B cell (primary cell): Measurements from ENCODE around the gene C1R. TPM values are rescaled to one million over a fixed set of nuclear protein-coding genes. Genes with fewer than 3 reads are reported as not detected.

ENCODE experiments used
- ATAC-seq: fragments of 200-7000 bp; cut with Tn5 transposase; one replicate; pipeline ENCODE4 v1.10.0; 2021; ENCODE audit warnings: low read depth, mild to moderate bottlenecking, moderate number of reproducible peaks, moderate library complexity
- CTCF ChIA-PET: fragments of 350-600 bp; sonication (Branson Sonifier 250); formaldehyde crosslinking; loops from one replicate; lab custom pipeline; 2021; ENCODE audit warnings: antibody characterized with exemption, inconsistent platforms; lab: Charles Lee
- POLR2A ChIA-PET: fragments of 350-600 bp; sonication (Branson Sonifier 250); formaldehyde crosslinking; loops from one replicate; lab custom pipeline; 2021; ENCODE audit warnings: antibody characterized with exemption; lab: Charles Lee
- DNase-seq: peaks from one replicate; pipeline ENCODE4 v3.0.0; 2013
- H2AFZ ChIP-seq: 2 replicates; pipeline ENCODE4 v1.6.1; 2012; ENCODE audit warnings: mild to moderate bottlenecking, low read depth, low read length; ENCODE audit not compliant: insufficient read depth, poor library complexity, severe bottlenecking
- H3K27ac ChIP-seq, 2 donors: 1 replicate in 1 of 2; 2 replicates in 1 of 2; pipeline ENCODE4 v1.5.1; 2012 to 2013; ENCODE audit warnings: low read length in 2 of 2, mild to moderate bottlenecking in 2 of 2, moderate library complexity in 1 of 2
- H3K27me3 ChIP-seq, 4 experiments: fragments of 200-600 bp in 1 of 4; sonication (generic) in 1 of 4; replicated peaks in 1 of 4; 1 replicate in 2 of 4; 2 replicates in 2 of 4; pipeline versions ENCODE4 v1.6.1 to v1.7.0; 2013 to 2016; ENCODE audit warnings: low read length in 3 of 4, mild to moderate bottlenecking in 2 of 4, mixed read lengths in 1 of 4, moderate library complexity in 1 of 4; ENCODE audit not compliant: insufficient read depth in 4 of 4, control insufficient read depth in 3 of 4; ENCODE audit errors: control extremely low read depth in 1 of 4
- H3K36me3 ChIP-seq, 2 experiments: replicated peaks in 1 of 2; 1 replicate in 1 of 2; 2 replicates in 1 of 2; pipeline versions ENCODE4 v1.6.1 to v1.7.1; 2013; ENCODE audit warnings: low read length in 1 of 2; ENCODE audit not compliant: insufficient read depth in 2 of 2, control insufficient read depth in 1 of 2; ENCODE audit errors: control extremely low read depth in 1 of 2, extremely low read depth in 1 of 2
- H3K4me1 ChIP-seq, 2 donors: fragments of 200-600 bp in 1 of 2; sonication (generic) in 1 of 2; 1 replicate in 1 of 2; 2 replicates in 1 of 2; pipeline versions ENCODE4 v1.5.1 to v1.6.1; 2013 to 2017; ENCODE audit warnings: low read length in 2 of 2; ENCODE audit not compliant: control insufficient read depth in 2 of 2, insufficient read depth in 2 of 2
- H3K4me2 ChIP-seq: replicated peaks from 2 replicates; pipeline ENCODE3; 2012; ENCODE audit warnings: mild to moderate bottlenecking, low read depth, low read length; ENCODE audit not compliant: poor library complexity, severe bottlenecking
- H3K4me3 ChIP-seq, 5 experiments: fragments of 200-600 bp in 1 of 5; sonication (generic) in 1 of 5; 1 replicate in 3 of 5; 2 replicates in 2 of 5; pipeline versions ENCODE4 v1.5.1 to v1.7.0; 2011 to 2016; ENCODE audit warnings: low read length in 4 of 5, mild to moderate bottlenecking in 4 of 5, low read depth in 2 of 5, control low read depth in 1 of 5, moderate library complexity in 1 of 5; ENCODE audit not compliant: insufficient read depth in 1 of 5; ENCODE audit errors: control extremely low read depth in 1 of 5, extremely low read depth in 1 of 5
- H3K79me2 ChIP-seq: fragments of 200-600 bp; sonication (generic); one replicate; pipeline ENCODE4 v1.6.0; 2016; ENCODE audit warnings: low read length; ENCODE audit not compliant: control insufficient read depth, insufficient read depth
- H3K9ac ChIP-seq: fragments of 200-600 bp; sonication (generic); 2 replicates; pipeline ENCODE4 v1.6.1; 2017; ENCODE audit warnings: mild to moderate bottlenecking, low read length, moderate library complexity
- H3K9me3 ChIP-seq, 3 donors: one replicate each; pipeline versions ENCODE4 v1.6.1 to v1.7.1; 2013; ENCODE audit warnings: low read length in 2 of 3; ENCODE audit not compliant: control insufficient read depth in 2 of 3, insufficient read depth in 1 of 3; ENCODE audit errors: control extremely low read depth in 1 of 3
- H4K20me1 ChIP-seq: 2 replicates; pipeline ENCODE4 v1.6.0; 2012; ENCODE audit warnings: mild to moderate bottlenecking, low read length; ENCODE audit not compliant: insufficient read depth, control insufficient read depth, poor library complexity, severe bottlenecking
- H3K27ac Mint-ChIP-seq: one replicate; pipeline ENCODE4 v1.8.0; 2021; ENCODE audit warnings: mixed read lengths
- H3K27me3 Mint-ChIP-seq: one replicate; pipeline ENCODE4 v1.8.0; 2021; ENCODE audit warnings: mixed read lengths
- H3K4me1 Mint-ChIP-seq: one replicate; pipeline ENCODE4 v1.8.0; 2021; ENCODE audit warnings: mixed read lengths
- H3K4me3 Mint-ChIP-seq: one replicate; pipeline ENCODE4 v1.8.0; 2021; ENCODE audit warnings: mixed read lengths
- H3K9me3 Mint-ChIP-seq: one replicate; pipeline ENCODE4 v1.8.0; 2022; ENCODE audit warnings: mixed read lengths; ENCODE audit not compliant: insufficient read depth
- CTCF ChIP-seq: fragments of 200-600 bp; IDR thresholded peaks from one replicate; pipeline ENCODE4 v1.8.0; 2022; ENCODE audit warnings: antibody characterized with exemption, mild to moderate bottlenecking
- EZH2 ChIP-seq: IDR thresholded peaks from 2 replicates; pipeline ENCODE4 v1.6.1; 2012; ENCODE audit warnings: borderline replicate concordance, low read depth, mild to moderate bottlenecking, moderate library complexity, low read length; ENCODE audit not compliant: insufficient read depth, poor library complexity, severe bottlenecking
- WGBS: methylation state at CpG from one replicate; pipeline ENCODE4 v1.1.5; 2013; ENCODE audit warnings: missing lambda C conversion rate; ENCODE audit not compliant: insufficient coverage; 5-methylcytosine and 5-hydroxymethylcytosine counted together
- intact Hi-C: fragments of 100-400 bp; cut with micrococcal nuclease; formaldehyde crosslinking; loops from one replicate; pipeline ENCODE4 v1.10.0; 2022
- polyA plus RNA-seq: library from polyadenylated mRNA; depleted of rRNA; stranded (reverse); fragments of >200 nt; gene quantifications from 2 replicates; pipeline ENCODE4 v1.2.3, GENCODE V29; 2012
- small RNA-seq: library from RNA; depleted of rRNA; stranded (forward); fragments of <200 nt; gene quantifications from one replicate; pipeline ENCODE3, GENCODE V24; 2012; ENCODE audit warnings: low replicate concordance, low read depth; ENCODE audit not compliant: insufficient read length
- total RNA-seq, 2 donors: library from RNA; stranded (reverse); fragments of 120-200 nt in 1 of 2; gene quantifications; 1 replicate in 1 of 2; 2 replicates in 1 of 2; pipeline versions ENCODE4 v1.2.3 to v1.2.4, GENCODE V29; 2013 to 2022

The C1R gene
- total and polyA plus RNA-seq, 2 donors (not counting 1 experiment from before 2014, with no cell fraction given), result 1.5 to 2.0 TPM

GRCh38 chr12:7032990-7033389 is 59.3 kb downstream of the C1R start:
- H3K27ac ChIP-seq, result no peak overlapping the region
- no peak overlapping the region for H3K9ac ChIP-seq
- H3K4me3 ChIP-seq, result no peak overlapping the region
- H2AFZ ChIP-seq, result no peak overlapping the region
- H3K4me1 ChIP-seq, result no peaks in the 10 kb centered on the region
- intact Hi-C loops, result no loop called here
- no peak overlapping the region for H3K4me3 Mint-ChIP-seq
- H3K27ac Mint-ChIP-seq, result no peak overlapping the region
- no peaks in the 10 kb centered on the region for H3K4me1 Mint-ChIP-seq
- H3K9me3 ChIP-seq, result no peaks in the 10 kb centered on the region
- no peaks in the 10 kb centered on the region for H4K20me1 ChIP-seq
- peaks cover 0 to 4% (median 0%) of the 10 kb centered on the region in 4 experiments for H3K27me3 ChIP-seq
- no peaks in the 10 kb centered on the region for H3K79me2 ChIP-seq
- no peak for TF ChIP-seq EZH2
- TF ChIP-seq CTCF, result no peak
- no peak for ATAC-seq
- WGBS, result 100% methylated on average over 2 of the region's 2 CpGs
- H3K9me3 Mint-ChIP-seq, result no peaks in the 10 kb centered on the region
- H3K4me2 ChIP-seq, result no peak overlapping the region
- CTCF ChIA-PET, result interaction anchor here (0.6 to 1.3 kb wide), 2 partner anchors 11 to 19 kb away, joined by 3 to 5 read pairs; no protein-coding TSS in a partner anchor
- H3K36me3 ChIP-seq, result no peaks in the 10 kb centered on the region
- peaks cover 4% of the 10 kb centered on the region for H3K27me3 Mint-ChIP-seq
- DNase-seq, result no peak
- POLR2A ChIA-PET, result no interaction called here

GRCh38 chr12:7031306-7031705 is 60.9 kb downstream of the C1R start:
- ATAC-seq, result no peak
- ChIA-PET POLR2A (no interaction called here), CTCF (no interaction called here)
- H3K4me3 Mint-ChIP-seq, result no peak overlapping the region
- Histone ChIP-seq H3K9me3 (no peaks in the 10 kb centered on the region), H3K36me3 (no peaks in the 10 kb centered on the region), H3K4me2 (no peak overlapping the region), H3K79me2 (no peaks in the 10 kb centered on the region), H3K9ac (no peak overlapping the region), H2AFZ (no peak overlapping the region), H4K20me1 (no peaks in the 10 kb centered on the region), H3K4me1 (no peaks in the 10 kb centered on the region), H3K27ac (no peak overlapping the region), H3K4me3 (no peak overlapping the region), H3K27me3 (peaks cover 0 to 4% (median 0%) of the 10 kb centered on the region in 4 experiments)
- no peaks in the 10 kb centered on the region for H3K4me1 Mint-ChIP-seq
- H3K9me3 Mint-ChIP-seq, result no peaks in the 10 kb centered on the region
- DNase-seq, result no peak
- 85% methylated on average over 6 of the region's 6 CpGs for WGBS
- intact Hi-C loops, result no loop called here
- TF ChIP-seq EZH2, result no peak
- TF ChIP-seq CTCF, result no peak
- H3K27ac Mint-ChIP-seq, result no peak overlapping the region
- H3K27me3 Mint-ChIP-seq, result peaks cover 4% of the 10 kb centered on the region

Small RNA genes within 50 kb of the gene (small RNA-seq; reads per million reads assigned to genes)
- gene AC006512.1, result not detected
- not detected for gene RNU6-485P

Other genes starting within 250 kb of the C1R start
- 1.6 and 1.8 TPM in 2 replicates for gene CDCA3, start 241.2 kb downstream of the C1R start, total RNA-seq
- gene CDCA3, start 241.2 kb downstream of the C1R start, polyA plus RNA-seq, result 2.0 and 2.3 TPM in 2 replicates
- gene USP5, start 240.3 kb downstream of the C1R start, total RNA-seq, result 56.8 and 59.7 TPM in 2 replicates
- gene USP5, start 240.3 kb downstream of the C1R start, polyA plus RNA-seq, result 35.1 and 35.5 TPM in 2 replicates
- 178 and 181 TPM in 2 replicates for gene TPI1, start 224.9 kb downstream of the C1R start, total RNA-seq
- 107 and 187 TPM in 2 replicates for gene TPI1, start 224.9 kb downstream of the C1R start, polyA plus RNA-seq
- gene SPSB2, start 219.1 kb downstream of the C1R start, total RNA-seq, result 13.5 and 16.0 TPM in 2 replicates
- gene SPSB2, start 219.1 kb downstream of the C1R start, polyA plus RNA-seq, result 6.4 and 9.4 TPM in 2 replicates
- 14.4 and 15.5 TPM in 2 replicates for gene LRRC23, start 187.6 kb downstream of the C1R start, total RNA-seq
- gene LRRC23, start 187.6 kb downstream of the C1R start, polyA plus RNA-seq, result 5.3 and 7.0 TPM in 2 replicates
- 55.3 and 59.7 TPM in 2 replicates for gene ENO2, start 177.9 kb downstream of the C1R start, total RNA-seq
- 32.9 and 42.5 TPM in 2 replicates for gene ENO2, start 177.9 kb downstream of the C1R start, polyA plus RNA-seq
- 49.5 and 50.8 TPM in 2 replicates for gene ATN1, start 164.5 kb downstream of the C1R start, total RNA-seq
- 21.0 and 22.2 TPM in 2 replicates for gene ATN1, start 164.5 kb downstream of the C1R start, polyA plus RNA-seq
- not detected in 2 replicates for gene RNU7-1, start 148.6 kb downstream of the C1R start, total RNA-seq
- gene RNU7-1, start 148.6 kb downstream of the C1R start, polyA plus RNA-seq, result not detected in 2 replicates
- gene C12orf57, start 148.4 kb downstream of the C1R start, total RNA-seq, result 90.9 and 95.0 TPM in 2 replicates
- 430 and 460 TPM in 2 replicates for gene C12orf57, start 148.4 kb downstream of the C1R start, polyA plus RNA-seq
- gene PTPN6, start 141.1 kb downstream of the C1R start, total RNA-seq, result 311 and 312 TPM in 2 replicates
- 674 and 874 TPM in 2 replicates for gene PTPN6, start 141.1 kb downstream of the C1R start, polyA plus RNA-seq
- gene PHB2, start 121.8 kb downstream of the C1R start, total RNA-seq, result 158 and 171 TPM in 2 replicates
- gene PHB2, start 121.8 kb downstream of the C1R start, polyA plus RNA-seq, result 199 and 269 TPM in 2 replicates
- gene EMG1, start 121.5 kb downstream of the C1R start, total RNA-seq, result 65.1 and 67.0 TPM in 2 replicates
- 16.5 and 25.5 TPM in 2 replicates for gene EMG1, start 121.5 kb downstream of the C1R start, polyA plus RNA-seq
- 26.2 and 26.3 TPM in 2 replicates for gene LPCAT3, start 74.0 kb downstream of the C1R start, total RNA-seq
- 14.7 and 17.6 TPM in 2 replicates for gene LPCAT3, start 74.0 kb downstream of the C1R start, polyA plus RNA-seq
- gene C1S, start 31.7 kb downstream of the C1R start, total RNA-seq, result 0.64 and 0.78 TPM in 2 replicates
- 0.21 and 2.3 TPM in 2 replicates for gene C1S, start 31.7 kb downstream of the C1R start, polyA plus RNA-seq
- 24.9 and 28.9 TPM in 2 replicates for gene C1RL, start 16.8 kb upstream of the C1R start, total RNA-seq
- gene C1RL, start 16.8 kb upstream of the C1R start, polyA plus RNA-seq, result 13.5 and 14.3 TPM in 2 replicates
- gene RBP5, start 36.4 kb upstream of the C1R start, total RNA-seq, result 0.63 and 1.1 TPM in 2 replicates
- 0.74 TPM in 1 of 2 replicates, not detected in the other for gene RBP5, start 36.4 kb upstream of the C1R start, polyA plus RNA-seq
- gene CLSTN3, start 37.9 kb upstream of the C1R start, total RNA-seq, result 36.5 and 41.2 TPM in 2 replicates
- 23.1 and 31.7 TPM in 2 replicates for gene CLSTN3, start 37.9 kb upstream of the C1R start, polyA plus RNA-seq
- 32.5 and 35.0 TPM in 2 replicates for gene PEX5, start 97.2 kb upstream of the C1R start, total RNA-seq
- gene PEX5, start 97.2 kb upstream of the C1R start, polyA plus RNA-seq, result 11.4 and 14.7 TPM in 2 replicates
- not detected in 2 replicates for gene ACSM4, start 211.6 kb upstream of the C1R start, total RNA-seq
- not detected in 2 replicates for gene ACSM4, start 211.6 kb upstream of the C1R start, polyA plus RNA-seq